Gastroesophageal sphincter (tissue), 3 donors: ENCODE results near the gene FGR.

Source experiments
- EP300 ChIP-seq: sonication (generic); formaldehyde crosslinking; IDR thresholded peaks from one replicate; pipeline ENCODE4 v1.6.1; 2017; ENCODE audit warnings: antibody characterized with exemption, mild to moderate bottlenecking
- POLR2AphosphoS5 ChIP-seq: sonication (generic); formaldehyde crosslinking; IDR thresholded peaks from one replicate; pipeline ENCODE4 v1.6.1; 2017; ENCODE audit warnings: antibody characterized with exemption
- TF ChIP-seq, protein P1 (sequence below), 4 experiments: fragments of 200-600 bp in 2 of 4; fragments of 450-650 bp in 2 of 4; sonication (generic) in 1 of 4; IDR thresholded peaks; one replicate each; pipeline ENCODE4 v1.5.1; 2017 to 2019; ENCODE audit warnings: antibody characterized with exemption in 4 of 4, mild to moderate bottlenecking in 2 of 4, moderate library complexity in 2 of 4

DNA sequence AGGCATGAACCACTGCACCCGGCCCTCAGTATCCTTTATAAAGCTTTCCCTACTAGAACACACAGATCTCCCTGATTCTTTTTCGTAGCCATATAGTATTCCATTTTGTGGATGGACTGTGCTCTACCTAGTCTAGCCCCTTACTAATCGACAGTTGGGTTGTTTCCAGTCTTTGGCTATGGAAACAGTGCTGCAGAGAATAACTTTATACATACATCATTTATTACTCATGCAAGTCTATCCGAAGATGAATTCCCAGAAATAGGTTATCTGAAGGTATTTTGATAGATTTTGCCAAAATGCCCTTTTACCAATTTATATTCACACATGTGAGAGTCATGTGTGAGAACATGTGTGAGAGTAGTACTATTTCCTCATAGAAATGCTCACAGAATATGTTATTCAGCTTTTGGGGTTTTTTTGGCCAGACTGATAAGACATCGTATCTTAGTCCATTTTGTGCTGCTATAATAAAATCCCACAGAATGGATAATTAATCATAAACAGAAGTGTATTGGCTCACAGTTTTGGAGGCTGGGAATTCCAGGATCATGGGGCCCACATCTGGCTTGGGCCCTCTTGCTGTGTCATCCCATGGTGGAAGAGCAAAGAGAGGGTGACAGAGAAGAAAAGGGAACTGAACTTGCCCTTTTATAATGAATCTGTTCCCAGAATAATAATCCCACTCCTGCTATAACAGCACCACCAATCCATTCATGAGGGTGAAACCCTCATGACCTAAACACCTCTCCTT, 17.3 kb upstream of the FGR start:
- TF ChIP-seq, protein P1, sequence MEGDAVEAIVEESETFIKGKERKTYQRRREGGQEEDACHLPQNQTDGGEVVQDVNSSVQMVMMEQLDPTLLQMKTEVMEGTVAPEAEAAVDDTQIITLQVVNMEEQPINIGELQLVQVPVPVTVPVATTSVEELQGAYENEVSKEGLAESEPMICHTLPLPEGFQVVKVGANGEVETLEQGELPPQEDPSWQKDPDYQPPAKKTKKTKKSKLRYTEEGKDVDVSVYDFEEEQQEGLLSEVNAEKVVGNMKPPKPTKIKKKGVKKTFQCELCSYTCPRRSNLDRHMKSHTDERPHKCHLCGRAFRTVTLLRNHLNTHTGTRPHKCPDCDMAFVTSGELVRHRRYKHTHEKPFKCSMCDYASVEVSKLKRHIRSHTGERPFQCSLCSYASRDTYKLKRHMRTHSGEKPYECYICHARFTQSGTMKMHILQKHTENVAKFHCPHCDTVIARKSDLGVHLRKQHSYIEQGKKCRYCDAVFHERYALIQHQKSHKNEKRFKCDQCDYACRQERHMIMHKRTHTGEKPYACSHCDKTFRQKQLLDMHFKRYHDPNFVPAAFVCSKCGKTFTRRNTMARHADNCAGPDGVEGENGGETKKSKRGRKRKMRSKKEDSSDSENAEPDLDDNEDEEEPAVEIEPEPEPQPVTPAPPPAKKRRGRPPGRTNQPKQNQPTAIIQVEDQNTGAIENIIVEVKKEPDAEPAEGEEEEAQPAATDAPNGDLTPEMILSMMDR (IDR thresholded peaks at IDR 0.05) = no peak
- TF ChIP-seq EP300 = no peak
- no peak for TF ChIP-seq POLR2AphosphoS5
